Kidney (tissue), 22 donors: ENCODE results near the gene CHRM4. TPM values are rescaled to one million over a fixed set of nuclear protein-coding genes. Genes with fewer than 3 reads are reported as not detected.
A peak's percentile ranks its signal among the peaks of the same experiment; 100 is the strongest.

Experiments
- DNase-seq, 5 donors: peaks; one replicate each; pipeline ENCODE4 v3.0.0-alpha.2; 2013 to 2020
- FAIRE-seq: peaks from 2 replicates; lab custom pipeline; 2012; peaks lifted over from hg19 to GRCh38; lab: Jason Lieb, UNC
- H3K27ac ChIP-seq, 2 donors: one replicate each; pipeline ENCODE4 v1.7.0; 2013; ENCODE audit warnings: low read depth in 2 of 2, low read length in 2 of 2, inconsistent platforms in 1 of 2
- H3K27me3 ChIP-seq: one replicate; pipeline ENCODE4 v1.7.1; 2013; ENCODE audit warnings: low read length, inconsistent platforms; ENCODE audit not compliant: control insufficient read depth, insufficient read depth
- H3K36me3 ChIP-seq, 3 donors: one replicate each; pipeline versions ENCODE4 v1.7.0 to v1.7.1; 2013; ENCODE audit warnings: low read length in 3 of 3, control low read depth in 1 of 3, inconsistent platforms in 1 of 3; ENCODE audit not compliant: insufficient read depth in 3 of 3, control insufficient read depth in 2 of 3
- H3K4me1 ChIP-seq, 3 donors: one replicate each; pipeline versions ENCODE4 v1.7.0 to v1.7.1; 2013; ENCODE audit warnings: low read length in 3 of 3, inconsistent platforms in 1 of 3, low read depth in 1 of 3; ENCODE audit not compliant: control insufficient read depth in 2 of 3, insufficient read depth in 2 of 3
- H3K4me3 ChIP-seq, 3 donors: one replicate each; pipeline versions ENCODE4 v1.7.0 to v1.8.1; 2013; ENCODE audit warnings: low read length in 3 of 3, control low read depth in 1 of 3, inconsistent platforms in 1 of 3
- H3K9ac ChIP-seq, 3 donors: one replicate each; pipeline versions ENCODE4 v1.7.0 to v1.7.1; 2013; ENCODE audit warnings: low read length in 3 of 3, control low read depth in 1 of 3, inconsistent platforms in 1 of 3
- H3K9me3 ChIP-seq, 3 donors: one replicate each; pipeline versions ENCODE4 v1.7.0 to v1.7.1; 2013; ENCODE audit warnings: low read length in 3 of 3, control low read depth in 1 of 3, inconsistent platforms in 1 of 3; ENCODE audit not compliant: control insufficient read depth in 2 of 3, insufficient read depth in 1 of 3
- intact Hi-C: fragments of 100-400 bp; cut with DNase I; formaldehyde crosslinking; loops from one replicate; pipeline ENCODE4 v1.11.1; 2022
- long read RNA-seq, 10 donors: library from polyadenylated mRNA in 1 of 10; unstranded in 1 of 10; transcript quantifications; one replicate each; pipeline ENCODE4 v2.0.0 and lab custom pipeline, GENCODE V29; 2021 to 2026
- polyA plus RNA-seq: library from polyadenylated mRNA; stranded (reverse); fragments of 350-450 nt; fragmentation: Illumina TruSeq; extraction: RNeasy Lipid Tissue Mini Kit (QIAGEN cat#74804); gene quantifications from one replicate; pipeline ENCODE4 v1.2.3, GENCODE V29; 2014; ENCODE audit warnings: low read depth, low replicate concordance; ENCODE audit not compliant: insufficient read depth
- total RNA-seq: library from RNA; stranded (reverse); fragmentation: NEBNext Ultra II Directional; extraction: Animal tissue kit (Norgen Biotek cat#: 25700); gene quantifications from one replicate; pipeline ENCODE4 v1.2.1, GENCODE V29; 2021
- TF ChIP-seq, protein P1 (sequence below): IDR thresholded peaks from 3 replicates; pipeline ENCODE4 v1.5.1; 2012; ENCODE audit warnings: mild to moderate bottlenecking, moderate library complexity, borderline replicate concordance; ENCODE audit not compliant: insufficient read depth; ENCODE audit errors: extremely low read depth
- donor health status: control.
- donor health status: control.
- donor health status: control.
- donor health status: control.
- donor health status: control.
- donor health status: DM: yes; HTN: yes; CAD: no.
- donor health status: Normal renal cell carcinoma (clear cell type).

The CHRM4 gene
- 0.16 TPM for total RNA-seq
- not detected for polyA plus RNA-seq
- long read RNA-seq, donor 1: 0 reads
- long read RNA-seq, donor 2: 0 reads
- long read RNA-seq, donor 3: 0 reads
- long read RNA-seq, donor 4: 0 reads
- long read RNA-seq, donor 5: 0 reads
- long read RNA-seq, donor 6: 0 reads
- long read RNA-seq, donor 7: 0 reads
- long read RNA-seq, donor 8, partial matches to known transcripts: 0 of 2 reads
- long read RNA-seq, donor 8, other reads (novel, unspliced or antisense): 0 of 2 reads
- long read RNA-seq, donor 9: 0 reads
- long read RNA-seq, donor 10: 0 reads

- H3K27me3 ChIP-seq: peaks cover 13% of the 10 kb centered on the region
- peak in 4 of 5 donors; percentile 41 to 75 (median 54) for DNase-seq
Measured at GRCh38 chr11:46391578-46392420, at the start of gene CHRM4. Gene CHRM4 (minus strand): TSS chr11:46391776. CDS start chr11:46386557, 5,219 bp downstream.

GRCh38 chr11:46438211-46438610 lies 46.6 kb upstream of the CHRM4 start:
- TF ChIP-seq, protein P1, sequence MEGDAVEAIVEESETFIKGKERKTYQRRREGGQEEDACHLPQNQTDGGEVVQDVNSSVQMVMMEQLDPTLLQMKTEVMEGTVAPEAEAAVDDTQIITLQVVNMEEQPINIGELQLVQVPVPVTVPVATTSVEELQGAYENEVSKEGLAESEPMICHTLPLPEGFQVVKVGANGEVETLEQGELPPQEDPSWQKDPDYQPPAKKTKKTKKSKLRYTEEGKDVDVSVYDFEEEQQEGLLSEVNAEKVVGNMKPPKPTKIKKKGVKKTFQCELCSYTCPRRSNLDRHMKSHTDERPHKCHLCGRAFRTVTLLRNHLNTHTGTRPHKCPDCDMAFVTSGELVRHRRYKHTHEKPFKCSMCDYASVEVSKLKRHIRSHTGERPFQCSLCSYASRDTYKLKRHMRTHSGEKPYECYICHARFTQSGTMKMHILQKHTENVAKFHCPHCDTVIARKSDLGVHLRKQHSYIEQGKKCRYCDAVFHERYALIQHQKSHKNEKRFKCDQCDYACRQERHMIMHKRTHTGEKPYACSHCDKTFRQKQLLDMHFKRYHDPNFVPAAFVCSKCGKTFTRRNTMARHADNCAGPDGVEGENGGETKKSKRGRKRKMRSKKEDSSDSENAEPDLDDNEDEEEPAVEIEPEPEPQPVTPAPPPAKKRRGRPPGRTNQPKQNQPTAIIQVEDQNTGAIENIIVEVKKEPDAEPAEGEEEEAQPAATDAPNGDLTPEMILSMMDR: no peak
- intact Hi-C loops: no loop called here
- H3K9ac ChIP-seq: no peak overlapping the region
- no peak overlapping the region for H3K27ac ChIP-seq
- FAIRE-seq (no peak), DNase-seq (no peak)
- peaks cover 4 to 14% (median 7%) of the 10 kb centered on the region in 3 donors for H3K36me3 ChIP-seq
- H3K4me3 ChIP-seq: no peak overlapping the region
- H3K4me1 ChIP-seq: no peaks in the 10 kb centered on the region
- no peaks in the 10 kb centered on the region for H3K9me3 ChIP-seq
- H3K27me3 ChIP-seq: no peaks in the 10 kb centered on the region

More at GRCh38 chr11:46391578-46392420, at the start of gene CHRM4:
- TF ChIP-seq, protein P1: no peak
- H3K9me3 ChIP-seq: no peaks in the 10 kb centered on the region
- H3K36me3 ChIP-seq: peaks cover 0 to under 1% (median 0%) of the 10 kb centered on the region in 3 donors
- peaks cover 0 to 18% (median 4%) of the 10 kb centered on the region in 3 donors for H3K4me1 ChIP-seq
- no peak within 1 kb of the TSS for H3K27ac ChIP-seq
- peak within 1 kb of the TSS in 1 of 3 donors; percentile 39 for H3K4me3 ChIP-seq
- no peak within 1 kb of the TSS for H3K9ac ChIP-seq
- intact Hi-C loops: no loop called here
- FAIRE-seq: no peak

GRCh38 chr11:46437122-46437689 lies 45.6 kb upstream of the CHRM4 start:
- Histone ChIP-seq H3K36me3 (peaks cover 5 to 24% (median 8%) of the 10 kb centered on the region in 3 donors), H3K4me3 (no peak overlapping the region), H3K4me1 (no peaks in the 10 kb centered on the region), H3K27ac (no peak overlapping the region), H3K9me3 (no peaks in the 10 kb centered on the region), H3K27me3 (no peaks in the 10 kb centered on the region), H3K9ac (no peak overlapping the region)
- DNase-seq (no peak), FAIRE-seq (no peak)
- intact Hi-C loops: no loop called here
- TF ChIP-seq, protein P1: no peak
